HG03520 (cell line): ENCODE results near the gene TMEM145.
"Not testable (repeated sequence)": the region's sequence is repeated elsewhere in the genome, so short reads cannot be mapped to it uniquely, and the experiment has no call there.

ENCODE experiments used
- ATAC-seq: cut with Tn5 transposase; IDR thresholded peaks from one replicate; pipeline ENCODE4 v1.9.1; 2021; ENCODE audit warnings: mild to moderate bottlenecking, moderate library complexity; ENCODE audit not compliant: unreplicated experiment

TMEM145 gene

GRCh38 chr19:42313840-42314755 is 989 bp downstream of the TMEM145 start:
- ATAC-seq: no peak

- ATAC-seq: no peak
Measured at GRCh38 chr19:42315024-42315423, 1.9 kb downstream of the TMEM145 start.

GRCh38 chr19:42316223-42317211 is 3.4 kb downstream of the TMEM145 start:
- ATAC-seq: no peak

- ATAC-seq: no peak
Measured at GRCh38 chr19:42317535-42317934, 4.4 kb downstream of the TMEM145 start.

DNA sequence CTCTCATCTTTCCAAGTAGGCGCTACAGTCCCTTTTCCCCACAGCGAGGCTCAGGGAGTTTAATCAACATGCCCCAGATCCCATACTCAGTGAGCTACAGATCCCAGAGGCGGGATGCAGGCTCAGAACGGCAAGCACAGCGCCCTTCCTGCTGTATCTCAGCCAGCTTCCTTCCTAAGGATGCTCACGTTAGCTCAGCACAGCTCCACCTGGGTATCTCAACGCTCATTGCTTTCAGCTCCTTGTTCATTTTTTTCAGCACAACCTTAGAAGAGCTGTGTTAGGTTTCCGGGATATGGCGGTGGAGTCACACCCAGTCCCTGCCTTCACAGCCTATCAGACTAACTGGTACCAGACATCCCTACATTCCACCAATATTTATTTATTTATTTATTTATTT is 9.2 kb downstream of the TMEM145 start:
- no peak for ATAC-seq

DNA sequence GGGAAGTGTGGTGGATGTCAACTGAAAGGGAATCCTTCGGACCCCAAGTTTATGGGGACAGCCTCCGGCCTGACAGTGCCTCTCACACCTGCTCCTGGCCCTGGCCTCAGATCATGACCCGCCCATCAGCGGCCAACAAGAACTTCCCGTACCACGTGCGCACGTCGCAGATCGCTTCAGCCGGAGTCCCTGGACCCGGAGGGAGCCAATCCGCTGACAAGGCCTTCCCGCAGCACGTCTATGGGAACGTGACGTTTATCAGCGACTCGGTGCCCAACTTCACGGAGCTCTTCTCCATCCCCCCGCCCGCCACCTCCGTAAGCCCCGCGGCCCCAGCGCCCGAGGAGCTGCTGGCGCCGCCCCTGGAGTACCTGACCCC is 10.4 kb downstream of the TMEM145 start:
- ATAC-seq: no peak

DNA sequence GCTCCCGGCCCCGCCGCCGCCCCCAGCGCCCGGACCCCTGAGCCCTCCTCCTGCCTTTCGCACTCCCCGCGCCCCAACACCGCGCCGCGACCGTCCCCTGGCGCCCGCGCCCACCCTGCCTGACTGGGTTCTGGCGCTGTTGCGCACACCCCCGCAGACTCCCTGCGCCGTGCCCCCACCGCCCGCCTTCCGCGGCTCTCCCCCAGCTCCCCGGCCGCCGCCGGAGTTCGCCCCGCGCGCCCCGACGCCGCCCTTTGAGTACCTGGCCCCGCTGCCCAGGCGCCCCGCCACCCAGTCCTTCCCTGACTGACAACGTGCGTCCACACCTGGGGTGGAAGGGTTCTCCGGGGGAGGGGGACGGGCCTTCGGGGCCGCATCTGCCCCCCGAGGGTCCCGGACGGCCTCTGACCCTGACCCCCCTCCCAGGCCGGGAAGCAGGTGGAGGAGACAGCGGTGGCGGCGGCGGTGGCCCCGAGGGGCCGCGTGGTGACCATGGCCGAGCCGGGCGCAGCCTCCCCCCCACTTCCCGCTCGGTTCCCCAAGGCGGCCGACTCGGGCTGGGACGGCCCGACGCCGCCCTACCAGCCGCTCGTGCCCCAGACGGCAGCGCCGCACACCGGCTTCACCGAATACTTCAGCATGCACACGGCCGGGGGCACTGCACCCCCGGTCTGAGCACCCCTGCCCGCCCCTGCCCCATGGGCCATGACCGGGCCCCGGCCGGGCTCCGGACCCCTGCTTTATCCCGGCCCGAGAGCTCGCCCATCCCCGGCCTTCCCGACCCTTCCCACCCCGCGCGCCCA is 10.9 kb downstream of the TMEM145 start:
- ATAC-seq: no peak

DNA sequence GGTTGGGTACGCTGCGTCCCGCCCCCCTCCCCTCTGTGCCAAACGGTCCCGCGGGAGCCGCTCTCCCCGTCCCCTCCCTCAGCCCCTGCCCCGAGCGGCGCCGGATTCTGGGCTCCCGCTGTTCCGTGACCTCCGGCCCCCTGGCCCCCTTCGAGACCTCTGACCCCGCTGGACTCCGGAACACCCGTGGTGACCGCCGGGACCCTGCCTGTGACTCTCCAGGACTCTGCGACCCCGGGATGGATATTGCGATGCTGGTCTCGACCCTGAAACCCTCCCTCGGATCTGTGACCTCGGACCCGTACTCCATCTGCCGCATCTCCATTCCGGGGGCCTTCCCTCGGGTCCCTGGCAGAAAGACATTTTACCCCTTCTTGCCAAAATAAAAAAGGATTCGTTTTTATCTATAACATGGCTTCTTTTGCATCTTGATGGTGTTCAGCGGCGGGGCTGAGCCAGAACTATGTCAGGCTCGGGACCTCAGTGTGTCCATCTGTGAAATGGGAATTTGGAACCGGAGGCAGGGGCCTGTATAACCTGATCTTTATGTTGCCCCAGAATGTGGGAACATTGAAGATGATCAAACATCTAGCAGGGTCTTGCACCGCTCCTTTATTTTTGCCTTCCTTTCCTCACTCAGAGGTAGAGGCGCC is 11.7 kb downstream of the TMEM145 start:
- ATAC-seq: no peak

- peak; percentile 88 for ATAC-seq
Measured at GRCh38 chr19:42325308-42325895, 12.3 kb downstream of the TMEM145 start, which contains the start of gene MEGF8. Gene MEGF8, plus strand, starts transcription at chr19:42325635. Its CDS starts 609 bp downstream, at chr19:42326244.

- ATAC-seq: no peak
Measured at GRCh38 chr19:42325896-42326771, 13.0 kb downstream of the TMEM145 start.

- no peak for ATAC-seq
Measured at GRCh38 chr19:42326969-42327368, 13.9 kb downstream of the TMEM145 start.

DNA sequence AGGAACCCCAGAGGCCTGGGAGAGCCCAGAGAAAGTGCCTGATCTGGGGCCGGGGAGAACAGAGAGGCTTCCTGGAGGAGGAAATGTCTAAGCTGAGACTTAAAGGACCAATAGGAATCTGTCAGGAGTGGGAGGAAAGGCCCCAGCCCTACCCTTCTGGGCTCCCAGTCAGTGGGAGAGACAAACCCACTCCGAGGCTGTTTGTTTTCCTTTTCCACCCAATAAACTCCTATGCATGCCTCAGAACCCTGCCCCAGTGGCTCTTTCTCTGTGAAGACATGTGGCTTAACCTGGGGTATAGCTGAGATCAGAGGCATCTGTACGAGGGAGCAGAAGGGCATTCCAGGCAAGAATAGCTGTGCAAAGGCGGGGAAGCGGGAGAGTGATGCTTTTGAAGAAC is 14.3 kb downstream of the TMEM145 start:
- no peak for ATAC-seq

- ATAC-seq: no peak
Measured at GRCh38 chr19:42328106-42328505, 15.0 kb downstream of the TMEM145 start.

GRCh38 chr19:42328854-42329253 is 15.7 kb downstream of the TMEM145 start:
- ATAC-seq: no peak

GRCh38 chr19:42330241-42330711 is 17.2 kb downstream of the TMEM145 start:
- no peak for ATAC-seq

- ATAC-seq: not testable (repeated sequence)
Measured at GRCh38 chr19:42331333-42331732, 18.2 kb downstream of the TMEM145 start.

DNA sequence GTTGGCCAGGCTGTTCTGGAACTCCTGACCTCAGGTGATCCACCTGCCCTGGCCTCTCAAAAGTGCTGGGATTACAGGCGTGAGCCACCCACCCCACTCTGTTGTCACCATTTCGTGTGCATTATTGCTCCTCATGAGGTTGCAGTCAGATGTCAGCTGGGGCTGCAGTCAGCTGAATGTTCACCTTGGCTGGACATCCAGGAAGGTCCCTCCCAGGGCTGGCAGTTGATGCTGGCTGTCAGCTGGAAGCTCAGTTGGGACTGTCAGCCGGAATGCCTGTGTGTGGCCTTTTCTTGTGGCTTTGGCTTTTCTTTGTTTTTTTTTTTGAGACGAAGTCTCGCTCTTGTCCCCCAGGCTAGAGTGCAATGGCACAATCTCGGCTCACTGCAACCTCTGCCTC is 18.9 kb downstream of the TMEM145 start:
- no peak for ATAC-seq

- no peak for ATAC-seq
Measured at GRCh38 chr19:42333018-42333417, 19.9 kb downstream of the TMEM145 start.
